Posterior vena cava (tissue), 2 donors: Measurements from ENCODE around the gene AKTIP. TPM values are rescaled to one million over a fixed set of nuclear protein-coding genes. Genes with fewer than 3 reads are reported as not detected.
"Not testable (repeated sequence)": the region's sequence is repeated elsewhere in the genome, so short reads cannot be mapped to it uniquely, and the experiment has no call there.

Source experiments
- DNase-seq: peaks from one replicate; pipeline ENCODE4 v3.0.0-alpha.2; 2020; ENCODE audit warnings: low spot score
- intact Hi-C, 2 donors: fragments of 100-400 bp; cut with DNase I; formaldehyde crosslinking; loops; one replicate each; pipeline versions ENCODE4 v1.14.1 to v1.14.2; 2022 to 2023
- total RNA-seq, 2 donors: library from RNA; stranded (reverse); fragmentation: NEBNext Ultra II Directional; extraction: Animal tissue kit (Norgen Biotek cat#: 25700); gene quantifications; one replicate each; pipeline ENCODE4 v1.2.1, GENCODE V29; 2021
- donor health status: DM: yes; HTN: yes; CAD: no.
- donor health status: DM: yes; HTN: yes; CAD: no.

Gene AKTIP
- total RNA-seq, 2 donors from 2014 or later = 49.4 to 54.7 TPM

DNA sequence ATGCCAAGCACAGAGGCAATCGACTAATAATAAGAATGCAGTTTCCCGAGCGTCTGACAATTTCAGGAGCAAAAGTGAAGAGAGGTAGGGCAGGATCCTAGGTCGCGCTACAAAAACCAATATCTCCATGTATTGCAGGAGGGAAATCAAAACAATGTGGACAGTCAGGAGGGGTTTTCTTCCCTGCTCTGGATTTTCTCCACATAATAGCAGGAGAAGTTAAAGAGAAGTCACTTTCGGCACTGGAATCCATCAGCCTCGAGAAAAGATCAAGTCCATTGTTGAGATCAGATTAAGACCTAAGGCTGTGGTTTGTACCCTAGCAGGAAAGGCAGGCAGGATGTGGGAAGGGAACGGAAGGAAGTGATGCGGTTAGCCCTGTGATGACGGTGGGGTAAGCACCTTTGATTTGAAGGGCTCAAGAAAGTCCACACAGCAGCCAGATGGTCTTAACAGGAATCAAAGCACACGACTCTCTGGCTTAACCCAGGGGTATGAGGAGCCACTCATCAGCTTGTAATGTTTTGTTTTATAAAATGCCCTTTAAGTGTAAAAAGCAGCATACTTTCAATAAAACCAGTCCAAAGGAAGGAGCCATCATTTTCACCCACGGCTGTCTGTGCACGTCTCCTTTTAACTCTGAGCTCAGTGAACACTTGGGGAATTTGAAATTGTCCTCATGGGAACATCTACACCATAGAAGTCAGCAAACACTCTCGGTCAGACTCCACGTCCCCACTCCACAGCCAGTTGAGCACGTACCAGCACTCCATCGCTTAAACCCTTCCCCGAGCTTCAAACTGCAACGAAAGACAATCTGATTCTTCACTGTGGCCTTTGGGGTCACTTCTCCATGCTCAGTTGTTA is 15.8 kb upstream of the AKTIP start:
- no peak for DNase-seq

DNA sequence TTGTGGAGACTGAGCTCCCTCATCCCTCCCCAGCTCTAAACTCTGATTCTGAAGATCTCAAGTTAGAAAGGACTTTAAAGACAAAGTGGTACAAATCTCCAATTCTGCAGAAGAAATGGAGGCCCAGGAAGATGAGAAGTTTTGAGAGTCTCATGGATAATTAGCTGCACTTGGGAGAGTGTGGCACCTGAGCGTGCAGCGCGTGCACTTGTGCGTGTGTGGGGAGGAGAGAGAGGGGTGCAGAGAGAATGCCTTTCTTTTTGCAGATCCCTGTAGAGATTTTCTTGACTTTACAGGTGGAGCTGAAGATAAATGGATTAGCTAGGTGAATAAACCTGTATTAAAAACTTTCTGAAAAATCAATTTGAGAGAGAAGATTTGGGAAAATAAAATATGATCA is 14.8 kb upstream of the AKTIP start:
- intact Hi-C loops = no loop called here
- DNase-seq = no peak

More for the DNA sequence above, 15.8 kb upstream of the AKTIP start:
- intact Hi-C loops = no loop called here

DNA sequence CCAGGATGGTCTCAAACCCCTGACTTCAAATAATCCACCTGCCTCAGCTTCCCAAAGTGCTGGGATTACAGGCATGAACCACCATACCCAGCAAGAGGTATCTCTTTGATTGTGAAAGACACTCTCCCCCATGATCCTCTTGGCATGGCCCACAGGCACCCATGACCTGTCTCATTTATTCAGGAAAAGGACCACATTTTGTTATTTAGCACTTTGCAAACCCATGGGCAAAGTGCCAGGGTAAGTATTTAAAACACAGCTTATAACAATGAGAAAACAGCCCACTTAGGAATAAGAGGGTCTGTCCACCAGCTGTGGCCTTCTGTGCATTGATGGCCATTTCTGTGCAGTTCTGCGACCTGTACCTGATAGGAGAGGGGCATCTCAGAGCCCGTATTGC is 12.8 kb upstream of the AKTIP start:
- intact Hi-C loops = no loop called here

DNA sequence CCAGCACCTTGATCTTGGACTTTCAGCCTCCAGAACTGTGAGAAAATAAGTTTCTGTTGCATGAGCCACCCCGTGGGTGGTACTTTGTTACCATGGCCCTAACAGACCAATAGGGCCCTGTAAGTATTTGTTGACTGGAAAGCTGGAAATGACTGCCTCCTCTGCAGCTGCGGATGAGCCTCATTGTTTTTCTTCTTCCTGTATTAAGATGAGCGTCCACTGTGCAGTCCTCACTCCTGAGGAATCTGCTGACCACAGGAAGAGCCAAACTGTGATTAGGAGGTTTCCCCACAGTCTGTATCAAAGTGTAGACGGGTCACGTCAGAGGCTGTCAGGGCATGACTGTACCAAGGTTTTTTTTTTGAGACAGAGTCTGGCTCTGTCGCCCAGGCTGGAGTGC is 12.2 kb upstream of the AKTIP start:
- intact Hi-C loops = no loop called here
- DNase-seq = no peak

More for the DNA sequence above, 12.8 kb upstream of the AKTIP start:
- no peak for DNase-seq

DNA sequence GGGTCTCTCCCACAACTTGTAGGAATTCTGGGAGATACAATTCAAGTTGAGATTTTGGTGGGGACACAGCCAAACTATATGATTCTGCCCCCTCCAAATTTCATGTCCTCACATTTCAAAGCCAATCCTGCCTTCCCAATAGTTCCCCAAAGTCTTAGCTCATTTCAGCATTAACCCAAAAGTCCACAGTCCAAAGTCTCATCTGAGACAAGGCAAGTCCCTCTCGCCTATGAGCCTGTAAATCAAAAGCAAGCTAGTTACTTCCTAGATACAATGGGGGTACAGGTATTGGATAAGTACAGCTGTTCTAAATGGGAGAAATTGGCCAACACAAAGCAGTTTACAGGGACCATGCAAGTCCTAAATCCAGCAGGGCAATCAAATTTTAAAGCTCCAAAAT is 9.8 kb upstream of the AKTIP start:
- intact Hi-C loops = not testable (repeated sequence)

DNA sequence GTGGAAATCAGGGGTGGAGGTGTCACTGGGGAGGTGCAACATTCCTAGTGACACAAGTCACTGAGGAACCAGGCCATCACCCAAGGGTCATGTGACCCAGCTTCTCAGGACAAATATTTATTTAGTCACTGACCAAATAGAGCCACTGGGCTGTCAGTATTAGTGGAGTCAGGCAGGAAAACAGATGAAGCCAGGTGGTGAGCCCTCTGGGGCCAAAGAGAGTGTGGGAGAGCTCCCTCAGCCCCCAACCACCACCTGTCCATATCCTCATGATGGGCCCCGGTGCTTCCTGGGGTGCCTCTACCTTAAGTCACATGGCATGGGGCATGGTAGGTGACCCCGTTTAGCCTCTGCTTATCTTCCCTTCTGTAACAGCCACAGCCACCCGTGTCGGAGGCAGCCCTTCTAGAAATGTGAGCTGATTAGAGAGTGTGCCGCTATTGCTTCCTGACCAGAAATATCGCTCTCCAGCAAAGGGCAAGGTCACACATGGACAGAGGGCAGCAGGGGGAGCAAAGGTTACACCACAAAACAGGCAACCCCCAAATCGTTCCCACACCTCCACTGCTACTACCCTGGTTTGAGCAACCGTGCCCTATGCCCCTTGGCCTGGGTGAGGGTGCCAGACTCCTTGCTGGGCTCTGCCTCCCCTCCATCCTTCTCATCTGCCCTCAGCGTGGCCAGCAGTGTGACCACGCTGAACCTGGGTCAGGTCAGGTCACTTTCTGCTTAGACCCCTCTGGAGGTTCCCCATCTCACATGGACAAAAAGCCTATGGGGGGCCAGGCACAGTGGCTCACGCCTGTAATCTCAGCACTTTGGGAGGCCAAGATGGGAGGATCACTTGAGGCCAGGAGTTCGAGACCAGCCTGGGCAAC is 8.6 kb upstream of the AKTIP start:
- intact Hi-C loops = no loop called here
- DNase-seq = no peak

More for the DNA sequence above, 9.8 kb upstream of the AKTIP start:
- not testable (repeated sequence) for DNase-seq

DNA sequence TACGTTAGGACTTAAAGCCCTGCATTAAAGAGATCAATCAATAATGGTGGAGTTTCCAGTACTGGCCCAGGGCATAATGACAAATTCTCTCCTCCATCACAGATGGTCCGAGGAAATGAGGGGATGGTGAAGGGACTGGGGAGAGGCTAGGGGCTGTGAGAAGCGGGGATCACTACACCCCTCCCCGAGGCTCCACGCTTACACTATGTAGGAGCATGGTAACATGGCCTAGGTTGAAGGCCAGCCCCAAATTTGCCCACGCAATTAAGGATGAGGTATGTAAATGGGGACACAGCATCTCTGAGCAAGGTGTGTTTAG is 8.0 kb upstream of the AKTIP start:
- intact Hi-C loops = no loop called here
- no peak for DNase-seq

DNA sequence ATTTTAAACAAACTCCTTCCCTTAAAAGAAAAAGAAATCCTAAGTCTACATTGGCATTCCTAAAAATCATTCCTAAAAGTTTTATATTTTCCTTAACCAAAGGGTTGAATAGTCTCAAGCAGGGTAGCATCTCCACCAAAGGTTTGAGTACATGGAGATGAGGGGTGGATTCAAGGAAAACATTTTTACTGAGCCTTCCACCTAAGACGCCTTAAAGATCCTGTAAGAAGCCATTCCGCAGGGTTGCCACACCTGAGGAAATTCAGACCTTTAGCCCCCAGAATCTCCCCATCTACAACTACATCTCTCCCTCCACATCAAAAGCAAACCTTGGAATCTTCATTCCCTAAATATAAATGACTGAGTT is 7.7 kb upstream of the AKTIP start:
- DNase-seq = no peak
- intact Hi-C loops = no loop called here

DNA sequence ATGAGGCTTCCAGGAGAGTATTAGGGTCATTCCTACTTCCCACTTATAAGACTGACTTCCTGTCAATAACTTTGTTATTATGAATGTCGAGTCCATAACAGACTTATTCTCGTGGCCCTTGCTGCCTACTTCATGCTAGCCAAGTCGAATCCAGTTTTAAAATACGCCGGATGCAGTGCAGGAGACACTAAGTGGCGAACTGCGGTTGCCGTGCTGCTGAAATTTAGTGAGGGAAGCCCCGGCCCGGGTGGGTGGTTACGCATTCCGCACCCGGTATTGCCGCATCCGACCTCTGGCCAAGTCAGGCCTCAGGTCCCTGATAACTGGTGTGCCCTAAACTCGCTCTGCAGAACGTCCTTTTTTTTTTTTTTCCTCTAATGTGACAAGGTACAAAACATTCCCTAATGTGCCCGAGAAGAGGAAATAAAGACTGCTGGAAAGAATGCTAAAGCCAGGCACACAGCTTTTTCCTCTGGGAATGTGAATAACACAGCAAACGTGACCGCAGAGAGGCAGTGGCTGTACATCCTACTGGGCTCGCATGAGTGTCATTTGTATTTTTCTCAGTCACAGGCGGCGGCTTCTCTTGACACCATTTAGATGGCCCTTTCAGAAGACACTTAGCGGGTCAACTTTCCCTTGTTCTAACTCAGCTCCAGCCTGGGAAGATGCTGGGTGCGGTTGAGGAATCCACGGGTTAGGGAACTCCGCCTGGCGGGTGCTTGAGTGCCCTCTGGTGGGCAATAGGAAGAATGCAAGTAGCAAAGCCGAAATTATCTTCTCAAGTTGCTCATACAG is 7.1 kb upstream of the AKTIP start:
- intact Hi-C loops = no loop called here
- DNase-seq = peak; percentile 91

DNA sequence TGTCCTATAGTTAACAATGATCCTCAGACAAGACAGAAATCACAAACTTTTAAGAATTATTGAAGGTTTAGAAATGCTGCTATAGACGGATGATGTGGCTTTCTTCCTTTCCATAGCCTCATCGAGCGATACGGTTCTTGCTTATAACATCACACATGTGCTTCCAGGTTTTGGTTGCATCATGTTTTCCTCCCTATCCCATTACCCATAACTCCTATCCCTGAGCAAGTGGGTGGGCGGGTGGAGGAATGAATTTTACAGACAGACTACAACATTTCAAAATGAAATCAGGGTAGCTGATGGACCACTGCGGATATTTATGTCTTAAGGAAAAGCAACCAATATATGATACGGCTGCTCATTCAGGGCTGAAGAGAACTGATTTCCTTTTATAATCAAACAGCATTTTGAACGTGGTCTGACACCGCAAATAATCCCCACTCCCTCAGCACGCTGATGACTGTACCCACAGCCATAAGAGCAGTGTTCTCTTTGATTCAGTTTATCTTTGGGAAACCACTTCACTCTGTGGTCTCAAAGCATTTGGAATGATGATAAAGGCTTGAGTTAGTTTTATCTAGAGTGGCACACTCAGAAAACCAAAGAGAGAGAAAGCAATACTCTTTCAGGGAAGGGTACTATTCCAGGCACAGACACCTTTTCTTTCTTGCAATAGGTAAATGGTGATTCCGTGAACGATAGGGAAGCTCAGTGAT is 4.6 kb upstream of the AKTIP start:
- intact Hi-C loops = no loop called here
- no peak for DNase-seq

DNA sequence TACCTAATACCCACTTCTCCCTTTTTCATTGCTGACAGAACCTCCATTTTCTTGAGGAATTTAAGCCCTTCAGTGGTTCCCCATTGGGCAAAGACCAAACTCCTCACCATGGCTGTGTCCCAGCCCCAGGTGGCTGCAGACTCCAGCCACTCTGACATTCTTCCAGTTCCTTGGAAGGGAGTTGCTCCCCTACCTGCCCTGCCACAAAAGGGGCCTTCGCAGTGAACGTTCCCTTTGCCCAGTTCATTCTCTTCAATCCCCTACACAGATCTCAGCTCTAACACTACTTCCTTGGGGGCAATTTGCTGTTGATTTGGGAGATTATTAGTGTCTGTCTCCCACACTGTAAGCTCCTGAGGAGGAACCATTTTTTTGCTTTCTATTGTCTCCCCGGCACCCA is 3.2 kb upstream of the AKTIP start:
- DNase-seq = no peak
- intact Hi-C loops = no loop called here

DNA sequence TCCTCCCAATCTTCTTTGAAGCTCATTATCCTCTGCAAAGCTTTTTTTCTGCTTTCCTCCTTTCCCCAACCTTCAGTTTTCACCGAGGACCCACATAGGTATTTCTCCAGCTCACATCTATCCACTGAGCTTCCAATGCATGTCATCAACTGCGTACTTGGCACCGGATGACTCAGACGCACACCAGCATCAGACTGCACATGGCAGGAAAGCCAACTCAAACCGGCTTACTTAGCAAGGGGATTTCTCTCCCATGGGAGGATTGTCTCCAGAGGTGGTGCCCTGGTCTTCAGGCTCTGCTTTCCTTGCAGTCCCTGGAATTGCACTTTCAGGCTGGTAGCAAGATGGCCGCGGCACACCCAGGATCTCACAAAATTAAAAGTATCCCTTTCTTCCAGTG is 1.7 kb upstream of the AKTIP start:
- DNase-seq = no peak

DNA sequence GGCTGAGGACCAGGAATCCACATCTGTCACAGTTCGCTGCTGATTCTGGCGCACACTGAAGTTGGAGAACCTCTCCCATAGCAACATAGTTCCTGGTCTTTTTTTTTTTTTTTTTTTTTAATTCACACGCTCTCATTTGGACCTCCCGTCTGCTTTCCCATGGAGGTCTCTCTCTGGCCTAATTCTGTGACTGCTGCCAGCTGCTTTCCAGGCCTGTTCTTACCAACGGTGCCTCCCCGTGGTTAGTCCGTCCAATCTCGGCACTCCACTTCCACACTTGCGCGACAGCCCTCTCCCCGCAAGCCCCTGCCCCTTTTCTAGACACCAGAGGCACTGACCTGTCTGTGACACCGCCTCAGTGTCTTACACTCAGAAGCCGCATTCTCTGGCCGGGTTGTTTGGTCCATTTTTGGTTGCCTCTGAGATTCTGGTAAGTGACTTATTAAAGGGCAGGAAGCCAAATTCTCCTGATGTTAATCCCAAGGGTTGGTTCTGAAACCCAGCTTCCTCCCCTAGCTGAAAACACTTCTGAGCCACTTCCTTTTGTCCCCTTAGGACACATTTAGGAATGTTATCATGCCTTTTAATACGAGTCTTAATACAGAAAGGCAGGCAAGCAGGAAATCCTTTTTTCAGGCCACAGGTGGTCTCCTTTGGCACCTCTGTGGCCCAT is 1.1 kb upstream of the AKTIP start:
- intact Hi-C loops = no loop called here
- DNase-seq = peak; percentile 89

More for the DNA sequence above, 1.7 kb upstream of the AKTIP start:
- intact Hi-C loops = no loop called here

DNA sequence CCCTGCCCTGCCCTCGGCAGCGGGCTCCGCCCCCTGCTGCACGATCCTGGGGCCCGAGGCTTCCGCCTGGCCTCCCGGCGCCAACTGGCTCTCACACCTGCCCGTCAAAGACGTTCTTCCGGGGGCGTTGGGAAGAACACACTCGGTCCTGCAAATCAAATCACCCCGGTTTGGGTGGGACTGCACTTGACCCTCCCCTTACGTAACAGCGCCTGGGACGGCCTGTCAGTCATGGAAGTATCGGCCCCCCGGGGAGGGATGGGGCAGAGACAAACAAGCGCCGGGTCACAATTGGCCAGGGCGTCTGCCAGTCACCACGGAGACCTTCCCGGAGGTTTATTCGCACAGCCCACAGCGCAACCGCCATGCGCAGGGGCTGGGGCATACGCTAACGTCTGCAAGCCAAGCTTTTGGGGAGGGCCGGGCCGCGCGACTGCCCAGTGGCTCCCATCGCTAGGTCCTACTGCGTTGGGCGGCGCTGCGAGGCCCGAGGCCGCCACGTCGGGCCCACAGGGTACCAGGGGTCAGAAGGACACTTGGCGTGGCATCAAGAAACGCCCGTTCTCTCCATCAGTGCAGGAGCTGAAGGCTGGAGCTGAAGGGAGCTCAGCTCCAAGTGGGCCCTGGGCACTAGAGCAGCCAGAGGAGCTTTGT is 388 bp upstream of the AKTIP start:
- intact Hi-C loops = no loop called here
- peak; percentile 100 for DNase-seq

DNA sequence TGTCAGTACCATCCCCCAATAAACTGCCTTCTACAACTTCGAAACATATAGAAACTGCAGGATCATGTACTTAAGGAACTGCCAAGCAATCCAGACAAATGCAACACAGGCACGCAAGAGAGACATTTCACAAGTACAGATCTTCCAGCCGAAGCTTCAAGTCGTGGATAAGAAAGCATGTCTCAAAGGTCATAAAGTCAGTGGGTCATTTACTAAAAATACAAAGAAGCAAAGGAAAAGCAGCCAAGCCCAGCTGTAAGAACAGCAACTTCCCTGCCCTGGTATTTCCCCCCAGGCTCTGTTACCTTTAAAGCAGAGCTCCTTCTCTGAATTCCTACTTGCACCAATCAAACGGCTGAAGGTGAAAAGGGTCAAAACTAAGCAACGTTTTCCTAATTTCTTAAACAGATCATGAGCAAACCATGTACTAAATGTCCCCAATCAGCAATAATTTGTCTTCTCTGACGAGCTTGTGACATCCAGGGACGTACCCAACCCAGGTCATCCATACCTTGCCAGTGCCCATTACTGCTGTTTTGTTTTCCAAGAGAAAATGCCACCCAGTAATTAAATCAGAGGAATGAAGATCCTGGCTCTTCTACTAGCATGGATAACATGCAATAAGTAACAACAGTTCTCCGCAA is 1.7 kb downstream of the AKTIP start:
- intact Hi-C loops = no loop called here
- DNase-seq = no peak

DNA sequence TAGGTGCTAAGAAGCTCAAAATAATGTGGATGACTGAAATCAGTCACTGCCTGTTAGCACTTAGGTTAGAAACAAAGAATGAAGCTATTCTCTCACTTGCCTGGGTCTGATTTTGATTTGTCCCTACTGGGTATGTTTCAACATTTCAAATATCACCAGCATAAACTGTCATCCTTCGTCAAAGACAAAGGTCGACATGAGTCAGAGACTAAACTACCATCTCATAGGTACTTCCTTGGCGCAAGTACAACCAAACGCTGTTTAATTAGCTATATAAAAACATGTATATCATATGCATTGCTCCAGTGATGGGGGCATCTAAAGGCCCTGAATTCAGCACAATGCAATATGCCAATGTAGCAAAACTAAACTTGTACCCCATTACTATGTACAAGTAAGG is 4.0 kb downstream of the AKTIP start:
- no peak for DNase-seq
- intact Hi-C loops = no loop called here

DNA sequence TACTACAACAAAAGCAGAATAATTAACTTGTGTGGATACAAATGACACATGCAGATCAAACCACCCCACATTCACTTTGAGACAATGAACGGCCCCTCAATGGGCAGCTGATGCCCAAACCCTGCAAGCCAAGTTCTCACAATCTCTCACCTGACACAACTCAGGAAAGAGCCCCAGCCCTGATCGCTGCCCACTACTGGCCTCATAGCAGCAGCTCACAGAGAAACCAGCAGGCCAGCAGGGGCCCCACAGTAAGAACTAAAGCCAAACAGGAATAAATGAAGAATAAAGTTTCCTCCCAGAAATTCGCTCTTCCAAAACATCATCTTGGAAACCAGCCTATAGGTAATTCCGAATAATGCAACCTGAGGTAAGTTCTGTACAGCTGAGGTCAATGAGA is 7.7 kb downstream of the AKTIP start:
- intact Hi-C loops = no loop called here
- DNase-seq = no peak

DNA sequence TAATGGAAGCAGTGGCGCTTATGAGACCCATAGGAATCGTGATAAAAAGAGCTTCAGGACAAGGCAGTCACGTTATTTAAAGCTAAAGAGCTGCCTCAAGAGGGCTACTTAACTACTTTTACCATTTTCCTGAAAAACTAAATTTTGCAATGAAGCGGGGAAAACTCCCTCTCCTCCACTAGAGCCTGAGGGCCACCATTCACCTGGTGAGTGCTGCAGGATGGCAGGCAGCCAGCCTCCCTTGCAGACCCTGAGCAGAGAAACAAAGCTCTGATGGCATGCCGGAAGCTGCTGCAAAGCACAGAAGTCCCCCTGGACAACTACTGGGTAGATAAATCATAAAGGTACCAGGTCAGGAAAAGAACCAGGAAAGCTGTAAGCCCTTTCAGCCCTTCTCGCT is 8.4 kb downstream of the AKTIP start:
- DNase-seq = no peak
- intact Hi-C loops = no loop called here
